B cell (primary cell): Measurements from ENCODE around the gene SLC9A3. TPM values are rescaled to one million over a fixed set of nuclear protein-coding genes. Genes with fewer than 3 reads are reported as not detected.

ENCODE experiments used
- ATAC-seq: fragments of 200-7000 bp; cut with Tn5 transposase; one replicate; pipeline ENCODE4 v1.10.0; 2021; ENCODE audit warnings: low read depth, mild to moderate bottlenecking, moderate number of reproducible peaks, moderate library complexity
- CTCF ChIA-PET: fragments of 350-600 bp; sonication (Branson Sonifier 250); formaldehyde crosslinking; loops from one replicate; lab custom pipeline; 2021; ENCODE audit warnings: antibody characterized with exemption, inconsistent platforms; lab: Charles Lee
- POLR2A ChIA-PET: fragments of 350-600 bp; sonication (Branson Sonifier 250); formaldehyde crosslinking; loops from one replicate; lab custom pipeline; 2021; ENCODE audit warnings: antibody characterized with exemption; lab: Charles Lee
- DNase-seq: peaks from one replicate; pipeline ENCODE4 v3.0.0; 2013
- H2AFZ ChIP-seq: 2 replicates; pipeline ENCODE4 v1.6.1; 2012; ENCODE audit warnings: mild to moderate bottlenecking, low read depth, low read length; ENCODE audit not compliant: insufficient read depth, poor library complexity, severe bottlenecking
- H3K27ac ChIP-seq, 2 donors: 1 replicate in 1 of 2; 2 replicates in 1 of 2; pipeline ENCODE4 v1.5.1; 2012 to 2013; ENCODE audit warnings: low read length in 2 of 2, mild to moderate bottlenecking in 2 of 2, moderate library complexity in 1 of 2
- H3K27me3 ChIP-seq, 4 experiments: fragments of 200-600 bp in 1 of 4; sonication (generic) in 1 of 4; replicated peaks in 1 of 4; 1 replicate in 2 of 4; 2 replicates in 2 of 4; pipeline versions ENCODE4 v1.6.1 to v1.7.0; 2013 to 2016; ENCODE audit warnings: low read length in 3 of 4, mild to moderate bottlenecking in 2 of 4, mixed read lengths in 1 of 4, moderate library complexity in 1 of 4; ENCODE audit not compliant: insufficient read depth in 4 of 4, control insufficient read depth in 3 of 4; ENCODE audit errors: control extremely low read depth in 1 of 4
- H3K36me3 ChIP-seq, 2 experiments: replicated peaks in 1 of 2; 1 replicate in 1 of 2; 2 replicates in 1 of 2; pipeline versions ENCODE4 v1.6.1 to v1.7.1; 2013; ENCODE audit warnings: low read length in 1 of 2; ENCODE audit not compliant: insufficient read depth in 2 of 2, control insufficient read depth in 1 of 2; ENCODE audit errors: control extremely low read depth in 1 of 2, extremely low read depth in 1 of 2
- H3K4me1 ChIP-seq, 2 donors: fragments of 200-600 bp in 1 of 2; sonication (generic) in 1 of 2; 1 replicate in 1 of 2; 2 replicates in 1 of 2; pipeline versions ENCODE4 v1.5.1 to v1.6.1; 2013 to 2017; ENCODE audit warnings: low read length in 2 of 2; ENCODE audit not compliant: control insufficient read depth in 2 of 2, insufficient read depth in 2 of 2
- H3K4me2 ChIP-seq: replicated peaks from 2 replicates; pipeline ENCODE3; 2012; ENCODE audit warnings: mild to moderate bottlenecking, low read depth, low read length; ENCODE audit not compliant: poor library complexity, severe bottlenecking
- H3K4me3 ChIP-seq, 5 experiments: fragments of 200-600 bp in 1 of 5; sonication (generic) in 1 of 5; 1 replicate in 3 of 5; 2 replicates in 2 of 5; pipeline versions ENCODE4 v1.5.1 to v1.7.0; 2011 to 2016; ENCODE audit warnings: low read length in 4 of 5, mild to moderate bottlenecking in 4 of 5, low read depth in 2 of 5, control low read depth in 1 of 5, moderate library complexity in 1 of 5; ENCODE audit not compliant: insufficient read depth in 1 of 5; ENCODE audit errors: control extremely low read depth in 1 of 5, extremely low read depth in 1 of 5
- H3K79me2 ChIP-seq: fragments of 200-600 bp; sonication (generic); one replicate; pipeline ENCODE4 v1.6.0; 2016; ENCODE audit warnings: low read length; ENCODE audit not compliant: control insufficient read depth, insufficient read depth
- H3K9ac ChIP-seq: fragments of 200-600 bp; sonication (generic); 2 replicates; pipeline ENCODE4 v1.6.1; 2017; ENCODE audit warnings: mild to moderate bottlenecking, low read length, moderate library complexity
- H3K9me3 ChIP-seq, 3 donors: one replicate each; pipeline versions ENCODE4 v1.6.1 to v1.7.1; 2013; ENCODE audit warnings: low read length in 2 of 3; ENCODE audit not compliant: control insufficient read depth in 2 of 3, insufficient read depth in 1 of 3; ENCODE audit errors: control extremely low read depth in 1 of 3
- H4K20me1 ChIP-seq: 2 replicates; pipeline ENCODE4 v1.6.0; 2012; ENCODE audit warnings: mild to moderate bottlenecking, low read length; ENCODE audit not compliant: insufficient read depth, control insufficient read depth, poor library complexity, severe bottlenecking
- H3K27ac Mint-ChIP-seq: one replicate; pipeline ENCODE4 v1.8.0; 2021; ENCODE audit warnings: mixed read lengths
- H3K27me3 Mint-ChIP-seq: one replicate; pipeline ENCODE4 v1.8.0; 2021; ENCODE audit warnings: mixed read lengths
- H3K4me1 Mint-ChIP-seq: one replicate; pipeline ENCODE4 v1.8.0; 2021; ENCODE audit warnings: mixed read lengths
- H3K4me3 Mint-ChIP-seq: one replicate; pipeline ENCODE4 v1.8.0; 2021; ENCODE audit warnings: mixed read lengths
- H3K9me3 Mint-ChIP-seq: one replicate; pipeline ENCODE4 v1.8.0; 2022; ENCODE audit warnings: mixed read lengths; ENCODE audit not compliant: insufficient read depth
- CTCF ChIP-seq: fragments of 200-600 bp; IDR thresholded peaks from one replicate; pipeline ENCODE4 v1.8.0; 2022; ENCODE audit warnings: antibody characterized with exemption, mild to moderate bottlenecking
- EZH2 ChIP-seq: IDR thresholded peaks from 2 replicates; pipeline ENCODE4 v1.6.1; 2012; ENCODE audit warnings: borderline replicate concordance, low read depth, mild to moderate bottlenecking, moderate library complexity, low read length; ENCODE audit not compliant: insufficient read depth, poor library complexity, severe bottlenecking
- WGBS: methylation state at CpG from one replicate; pipeline ENCODE4 v1.1.5; 2013; ENCODE audit warnings: missing lambda C conversion rate; ENCODE audit not compliant: insufficient coverage; 5-methylcytosine and 5-hydroxymethylcytosine counted together
- intact Hi-C: fragments of 100-400 bp; cut with micrococcal nuclease; formaldehyde crosslinking; loops from one replicate; pipeline ENCODE4 v1.10.0; 2022
- polyA plus RNA-seq: library from polyadenylated mRNA; depleted of rRNA; stranded (reverse); fragments of >200 nt; gene quantifications from 2 replicates; pipeline ENCODE4 v1.2.3, GENCODE V29; 2012
- total RNA-seq, 2 donors: library from RNA; stranded (reverse); fragments of 120-200 nt in 1 of 2; gene quantifications; 1 replicate in 1 of 2; 2 replicates in 1 of 2; pipeline versions ENCODE4 v1.2.3 to v1.2.4, GENCODE V29; 2013 to 2022

The SLC9A3 gene
- total and polyA plus RNA-seq, 2 donors (not counting 1 experiment from before 2014, with no cell fraction given) = 0.84 to 2.0 TPM

GRCh38 chr5:441996-442334, 82.3 kb downstream of the SLC9A3 start:
- Mint-ChIP-seq H3K27me3 (no peaks in the 10 kb centered on the region), H3K4me1 (peaks cover 30% of the 10 kb centered on the region), H3K27ac (peak overlapping the region; percentile 90), H3K4me3 (peak overlapping the region; percentile 96), H3K9me3 (no peaks in the 10 kb centered on the region)
- ChIA-PET POLR2A (interaction anchor here (0.6 kb wide), 1 partner anchor 32 kb away, joined by 3 read pairs; no protein-coding TSS in a partner anchor), CTCF (interaction anchor here (1.3 kb wide), 1 partner anchor 13 kb away, joined by 3 read pairs; no protein-coding TSS in a partner anchor)
- no peak for DNase-seq
- Histone ChIP-seq H3K9me3 (peaks cover 0 to 7% (median 0%) of the 10 kb centered on the region in 3 donors), H3K79me2 (peaks cover 33% of the 10 kb centered on the region), H3K9ac (no peak overlapping the region), H3K36me3 (peaks cover 4 to 7% of the 10 kb centered on the region in 2 experiments), H3K4me1 (peaks cover 6 to 19% of the 10 kb centered on the region in 2 donors), H3K4me3 (peak overlapping the region in 3 of 5 experiments; percentile 70 to 91 (median 91)), H3K27me3 (no peaks in the 10 kb centered on the region), H3K27ac (no peak overlapping the region), H2AFZ (peak overlapping the region; percentile 92), H4K20me1 (peaks cover 19% of the 10 kb centered on the region), H3K4me2 (peak overlapping the region; percentile 88)
- TF ChIP-seq EZH2 (no peak), CTCF (no peak)
- ATAC-seq = no peak
- 93% methylated on average over 4 of the region's 5 CpGs for WGBS
- intact Hi-C loops = loop anchor here (10.0 kb wide), 1 partner anchor 173 kb away; the partner anchor contains the start of gene CEP72

- POLR2A ChIA-PET = no interaction called here
- H4K20me1 ChIP-seq = peaks cover 7% of the 10 kb centered on the region
- H3K9me3 Mint-ChIP-seq = no peaks in the 10 kb centered on the region
- H3K4me1 Mint-ChIP-seq = peaks cover 22% of the 10 kb centered on the region
- CTCF ChIA-PET = interaction anchor here (1.3 kb wide), 1 partner anchor 12 kb away, joined by 3 read pairs; no protein-coding TSS in a partner anchor
- H3K9ac ChIP-seq = no peak overlapping the region
- H3K4me2 ChIP-seq = no peak overlapping the region
- no peak for ATAC-seq
- no peak overlapping the region for H2AFZ ChIP-seq
- TF ChIP-seq EZH2 (no peak), CTCF (no peak)
- intact Hi-C loops = loop anchor here (10.0 kb wide), 1 partner anchor 174 kb away; the partner anchor contains the start of gene CEP72
- H3K4me3 Mint-ChIP-seq = no peak overlapping the region
- peaks cover under 1% of the 10 kb centered on the region for H3K27me3 Mint-ChIP-seq
- DNase-seq = no peak
- H3K36me3 ChIP-seq = peaks cover 0 to 2% of the 10 kb centered on the region in 2 experiments
- no peak overlapping the region for H3K27ac Mint-ChIP-seq
- WGBS = 97% methylated on average over 16 of the region's 18 CpGs
- no peak overlapping the region for H3K27ac ChIP-seq
- peaks cover 28% of the 10 kb centered on the region for H3K79me2 ChIP-seq
- no peaks in the 10 kb centered on the region for H3K27me3 ChIP-seq
- peaks cover 6 to 19% of the 10 kb centered on the region in 2 donors for H3K4me1 ChIP-seq
- peaks cover 0 to 7% (median 0%) of the 10 kb centered on the region in 3 donors for H3K9me3 ChIP-seq
- no peak overlapping the region for H3K4me3 ChIP-seq
Measured at GRCh38 chr5:440401-441201, 83.6 kb downstream of the SLC9A3 start.
